Measurements from ENCODE around the gene IL13RA1. TPM values are rescaled to one million over a fixed set of nuclear protein-coding genes. Genes with fewer than 3 reads are reported as not detected.

Gene IL13RA1
- total RNA-seq, 1 experiment from 2014 or later = 106 TPM

DNA sequence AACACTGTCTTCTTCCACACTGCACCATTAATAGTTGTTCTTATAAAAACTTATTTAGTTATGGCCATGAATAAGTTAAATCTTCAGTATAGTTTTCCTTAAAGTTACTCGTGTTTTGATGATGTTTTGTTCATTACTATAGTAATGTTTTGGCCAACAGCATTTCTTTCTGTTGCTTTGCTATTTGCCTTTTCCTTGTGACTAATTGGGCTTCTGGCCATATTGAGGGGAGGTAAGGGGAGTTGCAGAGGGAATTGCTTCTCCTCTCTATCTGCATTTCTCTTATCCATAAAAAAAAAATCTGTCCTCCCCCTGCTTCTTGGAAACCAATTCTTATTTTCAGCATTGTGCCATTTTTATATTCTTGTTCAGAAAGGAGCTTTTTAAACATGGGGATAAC is 53.5 kb downstream of the IL13RA1 start:
- intact Hi-C loops (cut with micrococcal nuclease; ENCODE audit: unreplicated experiment) = no loop called here
- POLR2A ChIA-PET (ENCODE audit: unreplicated experiment) = no interaction called here
- BruUV-seq (replicated peaks) = no TSS peak

DNA sequence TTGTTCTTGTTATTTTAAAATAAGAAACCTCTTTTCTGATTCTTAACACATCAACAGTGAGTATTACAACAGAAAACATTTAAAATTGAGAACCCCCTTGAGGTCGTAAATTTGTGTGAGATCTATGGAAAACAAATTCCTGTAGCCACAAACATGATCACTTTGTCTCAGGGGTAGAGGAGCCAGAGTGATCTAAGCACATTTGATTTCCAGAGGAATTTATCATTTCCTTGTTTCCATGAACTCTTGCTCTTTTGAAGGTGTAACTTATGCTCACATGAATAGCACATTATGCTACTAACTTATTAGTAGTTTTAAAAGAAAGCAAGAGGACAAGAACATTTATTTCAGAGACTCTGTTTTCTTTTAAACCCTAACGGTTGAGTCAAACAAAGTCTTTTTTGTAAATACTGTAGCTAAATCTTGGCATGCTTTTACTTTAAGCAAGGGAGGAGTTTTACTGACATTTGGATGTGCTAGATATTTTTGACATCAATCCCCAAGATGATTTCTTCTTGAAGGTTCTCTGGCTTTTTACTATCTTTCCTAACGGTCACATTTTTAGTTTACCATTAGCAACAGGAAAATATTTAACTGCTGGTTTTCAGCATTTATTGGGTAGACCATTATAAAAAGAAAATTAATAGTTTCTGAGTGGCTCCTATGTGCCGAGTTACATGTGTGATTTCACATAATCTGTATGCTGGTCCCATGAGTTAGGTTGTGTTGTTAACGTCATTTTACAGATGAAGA is 68.3 kb downstream of the IL13RA1 start:
- Histone ChIP-seq H3K4me1 (replicated peaks; ENCODE audit: insufficient read depth) (no peaks in the 10 kb centered on the region), H3K36me3 (ENCODE audit: low read depth) (no peaks in the 10 kb centered on the region), H3K4me3 (no peak overlapping the region), H3K79me2 (ENCODE audit: low read depth) (no peaks in the 10 kb centered on the region), H4K20me1 (ENCODE audit: insufficient read depth) (no peaks in the 10 kb centered on the region), H2AFZ (no peak overlapping the region), H3K4me2 (no peak overlapping the region), H3K9me3 (ENCODE audit: insufficient read depth, low read depth) (no peaks in the 10 kb centered on the region), H3K27me3 (ENCODE audit: insufficient read depth, low read depth) (no peaks in the 10 kb centered on the region), H3F3A (ENCODE audit: insufficient read depth, low read depth) (no peaks in the 10 kb centered on the region), H3K27ac (no peak overlapping the region), H3K9me2 (ENCODE audit: insufficient read depth) (no peaks in the 10 kb centered on the region)
- DNase-seq = no peak
- POLR2A ChIA-PET (ENCODE audit: unreplicated experiment) = no interaction called here
- BruUV-seq (replicated peaks) = no TSS peak
- TF ChIP-seq, protein P1, sequence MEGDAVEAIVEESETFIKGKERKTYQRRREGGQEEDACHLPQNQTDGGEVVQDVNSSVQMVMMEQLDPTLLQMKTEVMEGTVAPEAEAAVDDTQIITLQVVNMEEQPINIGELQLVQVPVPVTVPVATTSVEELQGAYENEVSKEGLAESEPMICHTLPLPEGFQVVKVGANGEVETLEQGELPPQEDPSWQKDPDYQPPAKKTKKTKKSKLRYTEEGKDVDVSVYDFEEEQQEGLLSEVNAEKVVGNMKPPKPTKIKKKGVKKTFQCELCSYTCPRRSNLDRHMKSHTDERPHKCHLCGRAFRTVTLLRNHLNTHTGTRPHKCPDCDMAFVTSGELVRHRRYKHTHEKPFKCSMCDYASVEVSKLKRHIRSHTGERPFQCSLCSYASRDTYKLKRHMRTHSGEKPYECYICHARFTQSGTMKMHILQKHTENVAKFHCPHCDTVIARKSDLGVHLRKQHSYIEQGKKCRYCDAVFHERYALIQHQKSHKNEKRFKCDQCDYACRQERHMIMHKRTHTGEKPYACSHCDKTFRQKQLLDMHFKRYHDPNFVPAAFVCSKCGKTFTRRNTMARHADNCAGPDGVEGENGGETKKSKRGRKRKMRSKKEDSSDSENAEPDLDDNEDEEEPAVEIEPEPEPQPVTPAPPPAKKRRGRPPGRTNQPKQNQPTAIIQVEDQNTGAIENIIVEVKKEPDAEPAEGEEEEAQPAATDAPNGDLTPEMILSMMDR (conservative IDR thresholded peaks at IDR 0.05) = no peak
- TF ChIP-seq EZH2 (IDR thresholded peaks at IDR 0.05; ENCODE audit: low read depth) = no peak
- intact Hi-C loops (cut with micrococcal nuclease; ENCODE audit: unreplicated experiment) = no loop called here
- CTCF ChIA-PET = interaction anchor here (0.6 kb wide), 1 partner anchor 58 kb away, joined by 3 read pairs; no protein-coding TSS in a partner anchor

More for the DNA sequence above, 53.5 kb downstream of the IL13RA1 start:
- Histone ChIP-seq H3K4me1 (replicated peaks; ENCODE audit: insufficient read depth) (no peaks in the 10 kb centered on the region), H3K27me3 (ENCODE audit: insufficient read depth, low read depth) (no peaks in the 10 kb centered on the region), H3K4me2 (no peak overlapping the region), H3K4me3 (no peak overlapping the region), H3K27ac (no peak overlapping the region), H3K9me3 (ENCODE audit: insufficient read depth, low read depth) (no peaks in the 10 kb centered on the region), H3K79me2 (ENCODE audit: low read depth) (no peaks in the 10 kb centered on the region), H3K36me3 (ENCODE audit: low read depth) (peaks cover 10% of the 10 kb centered on the region), H4K20me1 (ENCODE audit: insufficient read depth) (no peaks in the 10 kb centered on the region), H2AFZ (no peak overlapping the region), H3K9me2 (ENCODE audit: insufficient read depth) (no peaks in the 10 kb centered on the region), H3F3A (ENCODE audit: insufficient read depth, low read depth) (no peaks in the 10 kb centered on the region)
- CTCF ChIA-PET = no interaction called here
- no peak for DNase-seq
- TF ChIP-seq EZH2 (IDR thresholded peaks at IDR 0.05; ENCODE audit: low read depth) = no peak
- TF ChIP-seq, protein P1 (conservative IDR thresholded peaks at IDR 0.05) = no peak

- intact Hi-C loops (cut with micrococcal nuclease; ENCODE audit: unreplicated experiment) = no loop called here
- Histone ChIP-seq H2AFZ (no peak overlapping the region), H3K36me3 (ENCODE audit: low read depth) (no peaks in the 10 kb centered on the region), H3K27me3 (ENCODE audit: insufficient read depth, low read depth) (no peaks in the 10 kb centered on the region), H3K27ac (no peak overlapping the region), H3K4me3 (no peak overlapping the region), H3K4me1 (replicated peaks; ENCODE audit: insufficient read depth) (no peaks in the 10 kb centered on the region), H3K9me2 (ENCODE audit: insufficient read depth) (no peaks in the 10 kb centered on the region), H3K79me2 (ENCODE audit: low read depth) (no peaks in the 10 kb centered on the region), H3K4me2 (no peak overlapping the region), H3K9me3 (ENCODE audit: insufficient read depth, low read depth) (no peaks in the 10 kb centered on the region), H3F3A (ENCODE audit: insufficient read depth, low read depth) (no peaks in the 10 kb centered on the region), H4K20me1 (ENCODE audit: insufficient read depth) (no peaks in the 10 kb centered on the region)
- BruUV-seq (replicated peaks) = no TSS peak
- ChIA-PET POLR2A (ENCODE audit: unreplicated experiment) (no interaction called here), CTCF (interaction anchor here (0.9 kb wide), 1 partner anchor 176 kb away, joined by 5 read pairs; no protein-coding TSS in a partner anchor)
- TF ChIP-seq, protein P1 (conservative IDR thresholded peaks at IDR 0.05) = no peak
- TF ChIP-seq EZH2 (IDR thresholded peaks at IDR 0.05; ENCODE audit: low read depth) = no peak
- no peak for DNase-seq
Observed at GRCh38 chrX:118802857-118803256, 75.5 kb downstream of the IL13RA1 start.

All from PC-9 (cell line).